ENCODE data around the gene TTLL3.

Gene TTLL3

GRCh38 chr3:9817436-9817835 lies 7.4 kb downstream of the TTLL3 start:
- peaks cover 10 to 13% of the 10 kb centered on the region in 2 donors for H3K36me3 ChIP-seq (ENCODE audit: control insufficient read depth in 2 of 2, insufficient read depth in 2 of 2, low read length in 2 of 2)
- no peak overlapping the region for H3K27ac ChIP-seq (ENCODE audit: low read depth in 2 of 2, low read length in 2 of 2)
- no peak overlapping the region for H3K9ac ChIP-seq (ENCODE audit: low read depth in 1 of 2, low read length in 2 of 2)
- H3K9me3 ChIP-seq (ENCODE audit: control insufficient read depth in 2 of 2, low read length in 2 of 2), result no peaks in the 10 kb centered on the region
- H3K27me3 ChIP-seq (ENCODE audit: control insufficient read depth in 2 of 2, insufficient read depth in 2 of 2, low read length in 2 of 2), result no peaks in the 10 kb centered on the region
- no peak overlapping the region for H3K4me3 ChIP-seq (ENCODE audit: low read length in 2 of 2)
- no peaks in the 10 kb centered on the region for H3K4me1 ChIP-seq (ENCODE audit: control insufficient read depth in 2 of 2, insufficient read depth in 2 of 2, low read length in 2 of 2)

- Histone ChIP-seq H3K27ac (ENCODE audit: low read depth in 2 of 2, low read length in 2 of 2) (no peak overlapping the region), H3K4me3 (ENCODE audit: low read length in 2 of 2) (no peak overlapping the region), H3K9ac (ENCODE audit: low read depth in 1 of 2, low read length in 2 of 2) (no peak overlapping the region), H3K4me1 (ENCODE audit: control insufficient read depth in 2 of 2, insufficient read depth in 2 of 2, low read length in 2 of 2) (no peaks in the 10 kb centered on the region), H3K36me3 (ENCODE audit: control insufficient read depth in 2 of 2, insufficient read depth in 2 of 2, low read length in 2 of 2) (peaks cover 6 to 8% of the 10 kb centered on the region in 2 donors), H3K9me3 (ENCODE audit: control insufficient read depth in 2 of 2, low read length in 2 of 2) (no peaks in the 10 kb centered on the region), H3K27me3 (ENCODE audit: control insufficient read depth in 2 of 2, insufficient read depth in 2 of 2, low read length in 2 of 2) (no peaks in the 10 kb centered on the region)
Measured at GRCh38 chr3:9818666-9819335, 8.7 kb downstream of the TTLL3 start.

GRCh38 chr3:9820543-9820942 lies 10.5 kb downstream of the TTLL3 start:
- Histone ChIP-seq H3K36me3 (ENCODE audit: control insufficient read depth in 2 of 2, insufficient read depth in 2 of 2, low read length in 2 of 2) (peaks cover 6 to 8% of the 10 kb centered on the region in 2 donors), H3K9ac (ENCODE audit: low read depth in 1 of 2, low read length in 2 of 2) (no peak overlapping the region), H3K9me3 (ENCODE audit: control insufficient read depth in 2 of 2, low read length in 2 of 2) (no peaks in the 10 kb centered on the region), H3K27ac (ENCODE audit: low read depth in 2 of 2, low read length in 2 of 2) (no peak overlapping the region), H3K27me3 (ENCODE audit: control insufficient read depth in 2 of 2, insufficient read depth in 2 of 2, low read length in 2 of 2) (no peaks in the 10 kb centered on the region), H3K4me3 (ENCODE audit: low read length in 2 of 2) (no peak overlapping the region), H3K4me1 (ENCODE audit: control insufficient read depth in 2 of 2, insufficient read depth in 2 of 2, low read length in 2 of 2) (no peaks in the 10 kb centered on the region)

GRCh38 chr3:9820946-9821345 lies 10.9 kb downstream of the TTLL3 start:
- H3K27ac ChIP-seq (ENCODE audit: low read depth in 2 of 2, low read length in 2 of 2), result no peak overlapping the region
- no peaks in the 10 kb centered on the region for H3K9me3 ChIP-seq (ENCODE audit: control insufficient read depth in 2 of 2, low read length in 2 of 2)
- no peak overlapping the region for H3K9ac ChIP-seq (ENCODE audit: low read depth in 1 of 2, low read length in 2 of 2)
- H3K27me3 ChIP-seq (ENCODE audit: control insufficient read depth in 2 of 2, insufficient read depth in 2 of 2, low read length in 2 of 2), result no peaks in the 10 kb centered on the region
- no peaks in the 10 kb centered on the region for H3K4me1 ChIP-seq (ENCODE audit: control insufficient read depth in 2 of 2, insufficient read depth in 2 of 2, low read length in 2 of 2)
- H3K36me3 ChIP-seq (ENCODE audit: control insufficient read depth in 2 of 2, insufficient read depth in 2 of 2, low read length in 2 of 2), result peaks cover 6 to 8% of the 10 kb centered on the region in 2 donors
- no peak overlapping the region for H3K4me3 ChIP-seq (ENCODE audit: low read length in 2 of 2)

GRCh38 chr3:9825451-9826040 lies 15.5 kb downstream of the TTLL3 start:
- H3K9ac ChIP-seq (ENCODE audit: low read depth in 1 of 2, low read length in 2 of 2), result no peak overlapping the region
- peaks cover 2 to 3% of the 10 kb centered on the region in 2 donors for H3K36me3 ChIP-seq (ENCODE audit: control insufficient read depth in 2 of 2, insufficient read depth in 2 of 2, low read length in 2 of 2)
- no peak overlapping the region for H3K27ac ChIP-seq (ENCODE audit: low read depth in 2 of 2, low read length in 2 of 2)

GRCh38 chr3:9826815-9827573 lies 16.9 kb downstream of the TTLL3 start:
- Histone ChIP-seq H3K9ac (ENCODE audit: low read depth in 1 of 2, low read length in 2 of 2) (no peak overlapping the region), H3K4me1 (ENCODE audit: control insufficient read depth in 2 of 2, insufficient read depth in 2 of 2, low read length in 2 of 2) (no peaks in the 10 kb centered on the region), H3K4me3 (ENCODE audit: low read length in 2 of 2) (no peak overlapping the region), H3K36me3 (ENCODE audit: control insufficient read depth in 2 of 2, insufficient read depth in 2 of 2, low read length in 2 of 2) (peaks cover 2 to 8% of the 10 kb centered on the region in 2 donors), H3K27ac (ENCODE audit: low read depth in 2 of 2, low read length in 2 of 2) (no peak overlapping the region), H3K9me3 (ENCODE audit: control insufficient read depth in 2 of 2, low read length in 2 of 2) (no peaks in the 10 kb centered on the region), H3K27me3 (ENCODE audit: control insufficient read depth in 2 of 2, insufficient read depth in 2 of 2, low read length in 2 of 2) (no peaks in the 10 kb centered on the region)

More at GRCh38 chr3:9825451-9826040, 15.5 kb downstream of the TTLL3 start:
- Histone ChIP-seq H3K4me3 (ENCODE audit: low read length in 2 of 2) (no peak overlapping the region), H3K27me3 (ENCODE audit: control insufficient read depth in 2 of 2, insufficient read depth in 2 of 2, low read length in 2 of 2) (no peaks in the 10 kb centered on the region), H3K4me1 (ENCODE audit: control insufficient read depth in 2 of 2, insufficient read depth in 2 of 2, low read length in 2 of 2) (no peaks in the 10 kb centered on the region), H3K9me3 (ENCODE audit: control insufficient read depth in 2 of 2, low read length in 2 of 2) (no peaks in the 10 kb centered on the region)

GRCh38 chr3:9828801-9829755 lies 19.0 kb downstream of the TTLL3 start:
- no peak overlapping the region for H3K27ac ChIP-seq (ENCODE audit: low read depth in 2 of 2, low read length in 2 of 2)
- H3K4me1 ChIP-seq (ENCODE audit: control insufficient read depth in 2 of 2, insufficient read depth in 2 of 2, low read length in 2 of 2), result no peaks in the 10 kb centered on the region
- no peaks in the 10 kb centered on the region for H3K9me3 ChIP-seq (ENCODE audit: control insufficient read depth in 2 of 2, low read length in 2 of 2)
- H3K36me3 ChIP-seq (ENCODE audit: control insufficient read depth in 2 of 2, insufficient read depth in 2 of 2, low read length in 2 of 2), result peaks cover 10 to 21% of the 10 kb centered on the region in 2 donors
- no peaks in the 10 kb centered on the region for H3K27me3 ChIP-seq (ENCODE audit: control insufficient read depth in 2 of 2, insufficient read depth in 2 of 2, low read length in 2 of 2)
- H3K4me3 ChIP-seq (ENCODE audit: low read length in 2 of 2), result no peak overlapping the region
- no peak overlapping the region for H3K9ac ChIP-seq (ENCODE audit: low read depth in 1 of 2, low read length in 2 of 2)

- Histone ChIP-seq H3K27ac (ENCODE audit: low read depth in 2 of 2, low read length in 2 of 2) (no peak overlapping the region), H3K4me3 (ENCODE audit: low read length in 2 of 2) (no peak overlapping the region), H3K36me3 (ENCODE audit: control insufficient read depth in 2 of 2, insufficient read depth in 2 of 2, low read length in 2 of 2) (peaks cover 28 to 32% of the 10 kb centered on the region in 2 donors), H3K27me3 (ENCODE audit: control insufficient read depth in 2 of 2, insufficient read depth in 2 of 2, low read length in 2 of 2) (no peaks in the 10 kb centered on the region), H3K9ac (ENCODE audit: low read depth in 1 of 2, low read length in 2 of 2) (no peak overlapping the region), H3K4me1 (ENCODE audit: control insufficient read depth in 2 of 2, insufficient read depth in 2 of 2, low read length in 2 of 2) (no peaks in the 10 kb centered on the region), H3K9me3 (ENCODE audit: control insufficient read depth in 2 of 2, low read length in 2 of 2) (no peaks in the 10 kb centered on the region)
Measured at GRCh38 chr3:9831253-9831652, 21.2 kb downstream of the TTLL3 start.

- peaks cover 34 to 37% of the 10 kb centered on the region in 2 donors for H3K36me3 ChIP-seq (ENCODE audit: control insufficient read depth in 2 of 2, insufficient read depth in 2 of 2, low read length in 2 of 2)
Measured at GRCh38 chr3:9833078-9833477, 23.0 kb downstream of the TTLL3 start.

More at GRCh38 chr3:9833078-9833477, 23.0 kb downstream of the TTLL3 start:
- Histone ChIP-seq H3K27ac (ENCODE audit: low read depth in 2 of 2, low read length in 2 of 2) (no peak overlapping the region), H3K9ac (ENCODE audit: low read depth in 1 of 2, low read length in 2 of 2) (no peak overlapping the region), H3K4me3 (ENCODE audit: low read length in 2 of 2) (no peak overlapping the region), H3K9me3 (ENCODE audit: control insufficient read depth in 2 of 2, low read length in 2 of 2) (no peaks in the 10 kb centered on the region), H3K27me3 (ENCODE audit: control insufficient read depth in 2 of 2, insufficient read depth in 2 of 2, low read length in 2 of 2) (no peaks in the 10 kb centered on the region), H3K4me1 (ENCODE audit: control insufficient read depth in 2 of 2, insufficient read depth in 2 of 2, low read length in 2 of 2) (no peaks in the 10 kb centered on the region)

All from mucosa of rectum (tissue), 2 donors.